ENCODE measurements around the gene TMTC1. TPM values are rescaled to one million over a fixed set of nuclear protein-coding genes. Genes with fewer than 3 reads are reported as not detected.

Gene TMTC1
- total and polyA plus RNA-seq, 2 of the 8 experiments (the other 6 are each of a cell fraction or from before 2014, with no cell fraction given): 15.4 to 20.8 TPM

DNA sequence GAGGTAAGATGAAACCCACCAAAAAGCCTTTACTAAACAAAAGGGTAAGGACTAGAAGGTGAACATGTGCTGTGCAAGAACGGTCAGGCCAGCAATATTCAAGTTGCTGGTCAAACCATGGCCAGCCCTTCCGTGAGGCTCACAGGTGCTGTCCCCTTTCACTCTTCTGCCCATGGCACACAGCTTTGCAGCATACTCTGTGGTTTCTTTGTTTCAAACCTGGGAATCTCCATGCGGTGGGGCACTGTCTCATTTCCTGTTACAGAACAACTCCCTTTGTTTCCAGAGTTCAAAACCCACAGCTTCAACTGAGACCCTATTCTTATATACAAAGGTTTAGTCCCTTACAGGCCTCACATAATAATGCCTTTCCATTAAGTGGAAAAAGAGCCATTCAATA, 284.5 kb downstream of the TMTC1 start:
- no peaks in the 10 kb centered on the region for H4K20me1 ChIP-seq (replicated peaks in 1 of 2; ENCODE audit: control insufficient read depth in 1 of 2, insufficient read depth in 2 of 2, low read length in 2 of 2)
- H3K27me3 ChIP-seq (replicated peaks in 1 of 4; ENCODE audit: control insufficient read depth in 3 of 4, extremely low read depth in 1 of 4, insufficient read depth in 3 of 4, low read length in 3 of 4): no peaks in the 10 kb centered on the region

More for the DNA sequence above, 284.5 kb downstream of the TMTC1 start:
- Histone ChIP-seq H4K5ac (ENCODE audit: insufficient read length, low read depth, low read length) (no peak overlapping the region), H2AK5ac (ENCODE audit: low read depth, low read length) (no peak overlapping the region), H2BK5ac (ENCODE audit: low read depth, low read length) (no peak overlapping the region), H4K91ac (replicated peaks; ENCODE audit: insufficient read length, low read length) (no peak overlapping the region), H2BK12ac (ENCODE audit: low read depth, low read length) (no peak overlapping the region), H2AFZ (ENCODE audit: low read length) (no peak overlapping the region), H2BK20ac (ENCODE audit: low read length) (no peak overlapping the region), H3K79me1 (ENCODE audit: low read depth, low read length) (no peaks in the 10 kb centered on the region), H3K23me2 (ENCODE audit: low read depth, low read length) (no peaks in the 10 kb centered on the region), H2BK15ac (ENCODE audit: low read length) (no peak overlapping the region), H3K36me3 (ENCODE audit: control insufficient read depth in 2 of 4, insufficient read depth in 4 of 4, low read length in 3 of 4) (no peaks in the 10 kb centered on the region; a peak in 1 of 8 replicates), H3K4me2 (ENCODE audit: insufficient read depth in 1 of 2, low read depth in 2 of 2, low read length in 2 of 2) (no peak overlapping the region), H3K18ac (ENCODE audit: extremely low read depth, low read length) (no peak overlapping the region), H3K27ac (ENCODE audit: low read depth, low read length) (no peak overlapping the region), H4K8ac (ENCODE audit: extremely low read depth, insufficient read depth, low read length) (no peak overlapping the region), H3K56ac (replicated peaks; ENCODE audit: insufficient read length, low read depth, low read length) (no peak overlapping the region), H3K9ac (replicated peaks in 1 of 4; ENCODE audit: extremely low read depth in 1 of 4, low read depth in 3 of 4, low read length in 3 of 4) (no peak overlapping the region), H3K14ac (ENCODE audit: insufficient read length) (no peak overlapping the region), H2BK120ac (replicated peaks; ENCODE audit: low read depth, low read length) (no peak overlapping the region), H3K9me3 (ENCODE audit: insufficient read depth in 2 of 2, low read depth in 1 of 2, low read length in 1 of 2) (no peaks in the 10 kb centered on the region), H3K79me2 (ENCODE audit: control insufficient read depth in 1 of 2, insufficient read depth in 2 of 2, low read length in 2 of 2) (no peaks in the 10 kb centered on the region), H3K4me1 (replicated peaks in 1 of 4; ENCODE audit: control insufficient read depth in 3 of 4, insufficient read depth in 4 of 4, low read length in 3 of 4) (no peaks in the 10 kb centered on the region), H3K4ac (replicated peaks; ENCODE audit: insufficient read length, low read depth, low read length) (no peak overlapping the region), H3K4me3 (ENCODE audit: extremely low read depth in 1 of 4, insufficient read depth in 2 of 4, low read depth in 3 of 4, low read length in 4 of 4) (no peak overlapping the region), H3K23ac (ENCODE audit: insufficient read length) (no peak overlapping the region)
- CTCF ChIA-PET (ENCODE audit: partially characterized antibody): interaction anchor here (1.6 kb wide), 1 partner anchor 9 kb away, joined by 6 read pairs; no protein-coding TSS in a partner anchor
- FAIRE-seq (no peak), DNase-seq (ENCODE audit: low read depth in 1 of 2, low spot score in 2 of 2) (no peak)
- no peak for TF ChIP-seq KDM1A (IDR thresholded peaks at IDR 0.05; ENCODE audit: borderline replicate concordance, low read length)
- TF ChIP-seq, protein P1, sequence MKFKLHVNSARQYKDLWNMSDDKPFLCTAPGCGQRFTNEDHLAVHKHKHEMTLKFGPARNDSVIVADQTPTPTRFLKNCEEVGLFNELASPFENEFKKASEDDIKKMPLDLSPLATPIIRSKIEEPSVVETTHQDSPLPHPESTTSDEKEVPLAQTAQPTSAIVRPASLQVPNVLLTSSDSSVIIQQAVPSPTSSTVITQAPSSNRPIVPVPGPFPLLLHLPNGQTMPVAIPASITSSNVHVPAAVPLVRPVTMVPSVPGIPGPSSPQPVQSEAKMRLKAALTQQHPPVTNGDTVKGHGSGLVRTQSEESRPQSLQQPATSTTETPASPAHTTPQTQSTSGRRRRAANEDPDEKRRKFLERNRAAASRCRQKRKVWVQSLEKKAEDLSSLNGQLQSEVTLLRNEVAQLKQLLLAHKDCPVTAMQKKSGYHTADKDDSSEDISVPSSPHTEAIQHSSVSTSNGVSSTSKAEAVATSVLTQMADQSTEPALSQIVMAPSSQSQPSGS (IDR thresholded peaks at IDR 0.05; ENCODE audit: low read length): no peak
- TF ChIP-seq PHF8 (conservative IDR thresholded peaks at IDR 0.05; ENCODE audit: low read depth, low read length): no peak
- TF ChIP-seq FOSL1 (IDR thresholded peaks at IDR 0.05; ENCODE audit: insufficient read depth, low read depth, low read length): no peak
- TF ChIP-seq CBX5 (IDR thresholded peaks at IDR 0.05; ENCODE audit: low read depth, low read length): no peak
- no peak for TF ChIP-seq JUN (IDR thresholded peaks at IDR 0.05; ENCODE audit: low read depth, low read length)
- no peak for TF ChIP-seq SRF (IDR thresholded peaks at IDR 0.05; ENCODE audit: low read depth, low read length)
- TF ChIP-seq EZH2 (IDR thresholded peaks at IDR 0.05; ENCODE audit: low read depth, low read length, severe bottlenecking): no peak
- no peak for TF ChIP-seq NANOG (IDR thresholded peaks at IDR 0.05; ENCODE audit: insufficient read depth, low read depth, low read length, poor library complexity, severe bottlenecking)
- no peak for TF ChIP-seq TCF12 (IDR thresholded peaks at IDR 0.05; ENCODE audit: low read depth, low read length)
- no peak for TF ChIP-seq RXRA (IDR thresholded peaks at IDR 0.05; ENCODE audit: insufficient read depth, low read depth, low read length)
- no peak for TF ChIP-seq CHD2 (IDR thresholded peaks at IDR 0.05; ENCODE audit: low read length)
- POLR2A ChIA-PET (ENCODE audit: partially characterized antibody): no interaction called here
- 96% methylated on average over 3 of the region's 3 CpGs; no CpG with 5 or more reads in 1 of the 2 experiments for WGBS, 2 experiments (ENCODE audit: extremely low coverage in 1 of 2, insufficient coverage in 1 of 2, insufficient read length in 1 of 2, insufficient replicate concordance in 2 of 2, low coverage in 1 of 2, low lambda C conversion rate in 2 of 2, missing lambda C conversion rate in 1 of 2)
